ENCODE measurements around the gene EDEM3.
"Not testable (repeated sequence)": the region's sequence is repeated elsewhere in the genome, so short reads cannot be mapped to it uniquely, and the experiment has no call there.

The EDEM3 gene

DNA sequence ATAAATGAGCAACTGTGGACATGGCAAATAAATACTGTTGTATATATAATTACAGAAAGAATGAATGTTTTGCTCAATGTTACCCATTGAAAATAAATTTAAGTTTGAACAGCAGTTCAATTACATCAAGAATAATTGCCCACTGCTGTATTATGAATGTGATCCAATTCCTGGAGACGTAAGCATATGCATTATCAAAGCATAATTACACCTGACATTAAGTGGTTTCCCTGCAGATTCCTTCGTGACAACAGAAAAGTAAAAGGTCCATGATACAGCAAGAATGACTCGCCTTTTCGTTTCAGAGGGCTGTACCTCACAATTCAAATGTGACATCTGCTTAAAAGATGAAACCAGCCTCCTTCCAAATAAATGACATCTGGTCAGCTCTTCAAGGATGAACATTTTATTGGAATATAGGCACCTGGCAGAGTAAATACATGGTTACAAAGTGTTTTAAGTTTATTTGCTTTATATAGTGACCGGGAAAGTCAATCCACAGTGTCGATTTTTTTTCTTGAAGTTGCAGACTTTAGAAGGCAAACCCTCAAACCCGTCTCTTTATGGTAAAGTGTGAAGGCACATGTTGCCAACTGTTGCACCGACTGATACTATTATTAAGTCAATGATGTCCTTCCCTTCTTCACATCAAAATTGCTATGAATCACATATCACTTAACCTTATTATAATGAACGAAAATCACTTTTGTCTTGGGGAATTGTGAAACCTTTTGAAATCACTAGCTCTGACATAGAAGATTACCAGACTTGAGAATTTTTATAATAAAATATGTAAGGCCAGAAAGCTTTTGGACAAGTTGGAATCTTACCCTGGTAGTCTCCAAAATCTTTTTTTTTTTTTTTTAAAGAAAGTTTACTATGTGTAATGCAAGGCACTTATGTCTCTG is 36.2 kb upstream of the EDEM3 start:
- no peak overlapping the region for H3K9ac ChIP-seq (ENCODE audit: low read length in 2 of 2)
- peak overlapping the region; percentile 55 for H3K27ac ChIP-seq (ENCODE audit: low read length)
- no peaks in the 10 kb centered on the region for H3K27me3 ChIP-seq (ENCODE audit: control insufficient read depth in 1 of 2, insufficient read depth in 2 of 2, low read length in 2 of 2)
- no peak overlapping the region for H3K4me3 ChIP-seq (ENCODE audit: low read length in 2 of 2)
- H3K9me3 ChIP-seq (ENCODE audit: control insufficient read depth in 2 of 2, low read length in 2 of 2) = no peaks in the 10 kb centered on the region
- H3K36me3 ChIP-seq (ENCODE audit: control insufficient read depth in 2 of 2, insufficient read depth in 2 of 2, low read length in 2 of 2) = peaks cover 3 to 20% of the 10 kb centered on the region in 2 donors
- H3K4me1 ChIP-seq (ENCODE audit: control insufficient read depth, insufficient read depth, low read length) = peaks cover 14% of the 10 kb centered on the region

DNA sequence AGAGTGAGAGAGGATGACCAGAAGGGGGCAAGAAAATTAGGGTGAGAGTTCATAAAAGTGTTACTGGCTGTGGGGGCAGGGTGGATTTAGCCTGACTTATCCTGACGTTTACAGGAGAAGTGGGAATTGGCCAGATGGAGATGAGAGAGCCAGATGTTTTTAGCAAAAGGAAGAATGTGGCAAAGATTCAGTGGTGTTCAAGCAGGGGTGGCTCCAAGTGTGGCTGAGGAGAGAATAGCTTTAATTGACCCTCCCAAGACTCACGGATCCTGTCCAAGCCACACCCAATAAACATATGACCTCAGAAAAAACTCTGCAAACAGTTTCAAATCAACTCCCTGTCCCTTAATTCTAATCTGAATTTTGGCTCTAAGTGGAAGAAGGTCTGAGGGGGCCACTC is 35.2 kb upstream of the EDEM3 start:
- Histone ChIP-seq H3K27ac (ENCODE audit: low read length) (no peak overlapping the region), H3K4me1 (ENCODE audit: control insufficient read depth, insufficient read depth, low read length) (peaks cover 14% of the 10 kb centered on the region), H3K4me3 (ENCODE audit: low read length in 2 of 2) (no peak overlapping the region), H3K36me3 (ENCODE audit: control insufficient read depth in 2 of 2, insufficient read depth in 2 of 2, low read length in 2 of 2) (peaks cover 0 to 12% of the 10 kb centered on the region in 2 donors), H3K9me3 (ENCODE audit: control insufficient read depth in 2 of 2, low read length in 2 of 2) (no peaks in the 10 kb centered on the region), H3K27me3 (ENCODE audit: control insufficient read depth in 1 of 2, insufficient read depth in 2 of 2, low read length in 2 of 2) (no peaks in the 10 kb centered on the region), H3K9ac (ENCODE audit: low read length in 2 of 2) (no peak overlapping the region)

DNA sequence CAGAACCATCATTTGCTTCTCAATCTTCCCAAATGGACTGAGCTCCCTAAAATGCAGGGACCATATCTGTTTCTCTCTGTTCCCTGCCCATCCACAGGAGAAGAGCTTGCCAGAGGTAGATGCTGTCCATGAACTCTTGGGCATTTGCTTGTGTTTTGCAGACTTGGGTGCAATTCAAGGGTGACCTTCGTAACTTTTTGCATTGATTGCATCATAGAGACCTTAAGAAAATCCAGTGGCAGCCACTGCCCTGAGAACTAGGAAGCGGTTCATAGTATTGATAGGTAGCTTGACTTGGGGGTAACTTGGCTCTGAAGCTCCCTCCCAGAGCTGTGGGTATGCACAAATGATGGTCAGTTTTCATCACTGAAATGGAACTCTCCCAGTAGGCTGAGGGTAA is 34.3 kb upstream of the EDEM3 start:
- Histone ChIP-seq H3K9ac (ENCODE audit: low read length in 2 of 2) (no peak overlapping the region), H3K36me3 (ENCODE audit: control insufficient read depth in 2 of 2, insufficient read depth in 2 of 2, low read length in 2 of 2) (peaks cover 0 to 12% of the 10 kb centered on the region in 2 donors), H3K4me3 (ENCODE audit: low read length in 2 of 2) (no peak overlapping the region), H3K27me3 (ENCODE audit: control insufficient read depth in 1 of 2, insufficient read depth in 2 of 2, low read length in 2 of 2) (no peaks in the 10 kb centered on the region), H3K27ac (ENCODE audit: low read length) (no peak overlapping the region), H3K4me1 (ENCODE audit: control insufficient read depth, insufficient read depth, low read length) (peaks cover 14% of the 10 kb centered on the region), H3K9me3 (ENCODE audit: control insufficient read depth in 2 of 2, low read length in 2 of 2) (no peaks in the 10 kb centered on the region)

DNA sequence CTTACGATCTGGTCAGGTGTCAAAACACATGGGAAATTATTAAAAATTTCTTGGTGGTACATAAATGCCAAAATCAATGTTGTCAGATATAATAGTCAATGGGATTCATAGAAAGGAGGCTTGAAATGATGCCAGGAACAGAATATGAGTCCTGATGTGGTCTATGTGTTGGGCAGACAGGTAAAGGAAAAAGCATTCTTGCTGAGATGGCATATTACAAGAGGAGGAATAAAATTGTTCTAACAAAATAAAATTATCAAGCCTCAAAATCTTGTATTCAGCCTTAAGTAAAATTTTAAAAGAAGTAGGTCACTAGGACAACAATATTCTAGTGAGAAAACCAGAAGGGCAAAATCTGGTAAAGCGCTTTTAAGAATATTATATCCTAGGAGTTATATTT is 30.9 kb upstream of the EDEM3 start:
- Histone ChIP-seq H3K36me3 (ENCODE audit: control insufficient read depth in 2 of 2, insufficient read depth in 2 of 2, low read length in 2 of 2) (peaks cover 0 to 12% of the 10 kb centered on the region in 2 donors), H3K9me3 (ENCODE audit: control insufficient read depth in 2 of 2, low read length in 2 of 2) (peaks cover 0 to 5% of the 10 kb centered on the region in 2 donors), H3K27me3 (ENCODE audit: control insufficient read depth in 1 of 2, insufficient read depth in 2 of 2, low read length in 2 of 2) (no peaks in the 10 kb centered on the region), H3K4me1 (ENCODE audit: control insufficient read depth, insufficient read depth, low read length) (peaks cover 4% of the 10 kb centered on the region), H3K27ac (ENCODE audit: low read length) (no peak overlapping the region), H3K9ac (ENCODE audit: low read length in 2 of 2) (no peak overlapping the region), H3K4me3 (ENCODE audit: low read length in 2 of 2) (no peak overlapping the region)

DNA sequence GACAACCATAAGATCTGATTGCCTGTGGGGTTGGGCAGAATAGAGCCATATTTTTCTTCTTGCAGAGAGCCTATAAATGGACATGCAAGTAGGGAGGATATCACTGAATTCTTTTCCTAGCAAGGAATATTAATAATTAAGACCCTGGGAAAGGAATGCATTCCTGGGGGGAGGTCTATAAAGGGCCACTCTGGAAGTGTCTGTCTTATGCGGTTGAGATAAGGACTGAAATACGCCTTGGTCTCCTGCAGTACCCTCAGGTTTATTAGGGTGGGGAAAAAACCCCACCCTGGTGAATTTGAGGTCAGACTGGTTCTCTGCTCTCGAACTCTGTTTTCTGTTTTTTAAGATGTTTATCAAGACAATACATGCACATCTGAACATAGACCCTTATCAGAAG is 29.1 kb upstream of the EDEM3 start:
- not testable (repeated sequence) for H3K9ac ChIP-seq (ENCODE audit: low read length in 2 of 2); H3K27me3 ChIP-seq (ENCODE audit: control insufficient read depth in 1 of 2, insufficient read depth in 2 of 2, low read length in 2 of 2); H3K4me3 ChIP-seq (ENCODE audit: low read length in 2 of 2); H3K36me3 ChIP-seq (ENCODE audit: control insufficient read depth in 2 of 2, insufficient read depth in 2 of 2, low read length in 2 of 2); H3K27ac ChIP-seq (ENCODE audit: low read length); H3K4me1 ChIP-seq (ENCODE audit: control insufficient read depth, insufficient read depth, low read length); H3K9me3 ChIP-seq (ENCODE audit: control insufficient read depth in 2 of 2, low read length in 2 of 2)

DNA sequence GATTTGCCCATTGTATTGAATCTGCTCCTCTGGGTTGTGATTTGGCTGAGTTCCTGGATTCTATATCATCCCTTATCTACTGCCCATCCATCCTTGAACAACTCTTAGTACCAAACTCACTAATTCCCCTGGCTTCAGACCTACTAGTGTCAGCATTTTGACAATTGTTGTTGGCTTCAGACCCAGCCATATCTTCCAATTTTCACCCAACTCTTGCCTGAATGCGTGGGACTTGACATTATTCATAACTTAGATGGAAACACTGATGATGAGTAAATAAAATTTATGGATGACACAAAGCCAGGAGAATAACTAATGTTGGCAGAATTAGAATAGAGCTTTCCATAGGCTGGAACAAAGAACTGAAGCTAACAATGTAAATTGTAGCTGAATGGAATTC is 27.3 kb upstream of the EDEM3 start:
- Histone ChIP-seq H3K4me3 (ENCODE audit: low read length in 2 of 2) (no peak overlapping the region), H3K9ac (ENCODE audit: low read length in 2 of 2) (no peak overlapping the region), H3K36me3 (ENCODE audit: control insufficient read depth in 2 of 2, insufficient read depth in 2 of 2, low read length in 2 of 2) (peaks cover 0 to 2% of the 10 kb centered on the region in 2 donors), H3K27ac (ENCODE audit: low read length) (no peak overlapping the region), H3K4me1 (ENCODE audit: control insufficient read depth, insufficient read depth, low read length) (no peaks in the 10 kb centered on the region), H3K9me3 (ENCODE audit: control insufficient read depth in 2 of 2, low read length in 2 of 2) (peaks cover 0 to 5% of the 10 kb centered on the region in 2 donors), H3K27me3 (ENCODE audit: control insufficient read depth in 1 of 2, insufficient read depth in 2 of 2, low read length in 2 of 2) (no peaks in the 10 kb centered on the region)

DNA sequence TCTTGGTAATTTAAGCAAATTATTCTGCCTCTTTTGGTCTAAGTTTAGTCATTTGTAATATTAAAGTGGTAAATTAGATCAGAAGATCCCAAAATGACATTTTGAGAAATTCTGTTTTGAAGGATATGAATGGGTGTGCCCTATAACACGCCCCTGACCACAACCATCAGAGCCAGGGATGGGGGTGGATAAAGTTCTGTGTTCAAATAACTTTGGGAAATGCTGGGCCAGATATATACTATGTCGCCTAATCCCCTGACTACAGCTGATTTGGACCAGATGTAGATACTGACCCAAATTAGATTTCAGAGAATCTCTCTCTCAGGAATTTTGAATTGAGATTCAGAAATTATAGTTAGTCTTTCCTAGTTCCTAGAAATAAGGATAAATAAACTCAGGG is 21.2 kb upstream of the EDEM3 start:
- Histone ChIP-seq H3K27ac (ENCODE audit: low read length) (no peak overlapping the region), H3K27me3 (ENCODE audit: control insufficient read depth in 1 of 2, insufficient read depth in 2 of 2, low read length in 2 of 2) (no peaks in the 10 kb centered on the region), H3K4me3 (ENCODE audit: low read length in 2 of 2) (no peak overlapping the region), H3K9me3 (ENCODE audit: control insufficient read depth in 2 of 2, low read length in 2 of 2) (no peaks in the 10 kb centered on the region), H3K36me3 (ENCODE audit: control insufficient read depth in 2 of 2, insufficient read depth in 2 of 2, low read length in 2 of 2) (no peaks in the 10 kb centered on the region), H3K4me1 (ENCODE audit: control insufficient read depth, insufficient read depth, low read length) (no peaks in the 10 kb centered on the region), H3K9ac (ENCODE audit: low read length in 2 of 2) (no peak overlapping the region)

DNA sequence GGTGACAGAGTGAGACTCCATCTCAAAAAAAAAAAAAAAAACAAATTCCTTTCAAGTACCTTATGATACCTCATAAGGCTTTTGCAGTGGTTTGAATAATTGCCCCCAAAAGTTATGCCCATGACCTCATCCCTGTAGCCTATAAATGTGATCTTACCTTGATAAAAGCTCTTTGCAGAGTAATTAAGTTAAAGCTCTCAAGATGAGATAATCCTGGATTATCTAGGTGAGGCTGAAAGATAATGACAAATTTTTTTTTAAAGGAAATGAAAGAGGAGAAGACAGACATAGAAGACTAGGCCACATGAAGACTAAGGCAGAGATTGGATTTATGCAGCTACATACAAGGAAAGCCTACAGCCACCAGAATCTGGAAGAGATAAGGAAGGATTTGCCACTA is 20.7 kb upstream of the EDEM3 start:
- Histone ChIP-seq H3K9ac (ENCODE audit: low read length in 2 of 2) (no peak overlapping the region), H3K36me3 (ENCODE audit: control insufficient read depth in 2 of 2, insufficient read depth in 2 of 2, low read length in 2 of 2) (no peaks in the 10 kb centered on the region), H3K4me1 (ENCODE audit: control insufficient read depth, insufficient read depth, low read length) (no peaks in the 10 kb centered on the region), H3K27me3 (ENCODE audit: control insufficient read depth in 1 of 2, insufficient read depth in 2 of 2, low read length in 2 of 2) (no peaks in the 10 kb centered on the region), H3K27ac (ENCODE audit: low read length) (no peak overlapping the region), H3K4me3 (ENCODE audit: low read length in 2 of 2) (no peak overlapping the region), H3K9me3 (ENCODE audit: control insufficient read depth in 2 of 2, low read length in 2 of 2) (no peaks in the 10 kb centered on the region)

DNA sequence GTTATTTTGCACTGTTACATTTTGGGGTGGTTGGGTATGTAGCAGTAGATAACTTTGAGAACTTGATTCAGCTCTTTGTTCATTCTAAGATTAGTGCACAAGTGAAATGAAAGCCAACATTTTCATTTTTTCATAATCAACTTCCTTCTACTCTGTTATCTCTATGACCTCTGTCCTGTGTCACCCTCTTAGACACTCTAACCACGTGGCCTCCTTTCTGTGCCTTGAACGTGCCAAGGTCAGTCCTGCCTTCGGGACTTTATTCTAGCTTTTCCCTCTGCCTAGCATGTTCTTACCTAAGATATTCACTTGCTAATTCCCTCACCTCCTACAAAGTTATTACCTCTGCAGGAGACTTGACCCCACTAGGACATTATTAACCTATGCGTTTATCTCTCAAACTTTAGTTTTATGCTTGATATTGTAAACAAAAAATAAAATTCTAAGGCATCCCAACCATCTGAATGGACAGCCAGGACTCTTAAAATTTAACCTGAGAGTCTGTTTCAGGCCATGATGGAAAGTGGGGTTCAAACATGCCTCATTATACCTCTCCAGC is 19.2 kb upstream of the EDEM3 start:
- Histone ChIP-seq H3K36me3 (ENCODE audit: control insufficient read depth in 2 of 2, insufficient read depth in 2 of 2, low read length in 2 of 2) (no peaks in the 10 kb centered on the region), H3K9ac (ENCODE audit: low read length in 2 of 2) (no peak overlapping the region), H3K9me3 (ENCODE audit: control insufficient read depth in 2 of 2, low read length in 2 of 2) (no peaks in the 10 kb centered on the region), H3K27me3 (ENCODE audit: control insufficient read depth in 1 of 2, insufficient read depth in 2 of 2, low read length in 2 of 2) (no peaks in the 10 kb centered on the region), H3K27ac (ENCODE audit: low read length) (no peak overlapping the region), H3K4me1 (ENCODE audit: control insufficient read depth, insufficient read depth, low read length) (no peaks in the 10 kb centered on the region), H3K4me3 (ENCODE audit: low read length in 2 of 2) (no peak overlapping the region)

DNA sequence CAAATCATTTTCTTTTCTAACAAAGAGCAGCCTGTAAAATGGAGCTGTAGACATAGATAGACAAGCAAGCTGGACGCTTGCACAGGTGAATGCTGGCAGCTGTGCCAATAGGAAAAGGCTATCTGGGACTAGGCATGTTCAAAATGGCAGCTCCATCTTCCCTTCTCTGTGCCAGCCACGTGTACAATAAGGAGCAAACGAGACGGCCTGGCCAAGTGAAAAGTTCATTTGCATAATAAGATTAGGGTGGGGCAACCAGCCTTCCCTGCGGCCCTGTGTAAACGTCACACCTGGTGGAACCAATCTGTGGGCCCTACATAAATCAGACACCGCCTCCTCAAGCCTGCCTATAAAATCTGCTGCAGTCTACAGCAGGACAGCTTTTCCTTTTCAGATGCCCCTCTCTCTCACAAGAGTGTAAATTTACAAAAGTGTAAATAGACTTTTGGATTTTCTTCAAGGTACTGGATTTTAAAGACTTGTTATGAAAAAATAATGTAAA is 16.6 kb upstream of the EDEM3 start:
- Histone ChIP-seq H3K9me3 (ENCODE audit: control insufficient read depth in 2 of 2, low read length in 2 of 2) (no peaks in the 10 kb centered on the region), H3K27ac (ENCODE audit: low read length) (no peak overlapping the region), H3K27me3 (ENCODE audit: control insufficient read depth in 1 of 2, insufficient read depth in 2 of 2, low read length in 2 of 2) (no peaks in the 10 kb centered on the region), H3K36me3 (ENCODE audit: control insufficient read depth in 2 of 2, insufficient read depth in 2 of 2, low read length in 2 of 2) (no peaks in the 10 kb centered on the region), H3K4me1 (ENCODE audit: control insufficient read depth, insufficient read depth, low read length) (no peaks in the 10 kb centered on the region), H3K4me3 (ENCODE audit: low read length in 2 of 2) (no peak overlapping the region), H3K9ac (ENCODE audit: low read length in 2 of 2) (no peak overlapping the region)

Data from stomach smooth muscle (tissue), 2 donors.